Subcutaneous adipose tissue (tissue), 4 donors: ENCODE data around the gene ATXN2. TPM values are rescaled to one million over a fixed set of nuclear protein-coding genes. Genes with fewer than 3 reads are reported as not detected.

Source experiments
- CTCF ChIP-seq: fragments of 450-650 bp; IDR thresholded peaks from one replicate; pipeline ENCODE4 v1.5.1; 2016; ENCODE audit warnings: low read depth, mild to moderate bottlenecking, control low read depth, antibody characterized with exemption, moderate library complexity
- total RNA-seq, 4 donors: library from RNA; depleted of rRNA; stranded (reverse); fragments of >200 nt; gene quantifications; one replicate each; pipeline ENCODE4 v1.1.0, GENCODE V29; 2016

Gene ATXN2
- total RNA-seq, 4 donors from 2014 or later = 39.4 to 56.1 (median 45.6) TPM

GRCh38 chr12:111605911-111606766, 7.0 kb upstream of the ATXN2 start:
- TF ChIP-seq CTCF = no peak

- TF ChIP-seq CTCF = no peak
Observed at GRCh38 chr12:111602348-111602747, 3.2 kb upstream of the ATXN2 start.

DNA sequence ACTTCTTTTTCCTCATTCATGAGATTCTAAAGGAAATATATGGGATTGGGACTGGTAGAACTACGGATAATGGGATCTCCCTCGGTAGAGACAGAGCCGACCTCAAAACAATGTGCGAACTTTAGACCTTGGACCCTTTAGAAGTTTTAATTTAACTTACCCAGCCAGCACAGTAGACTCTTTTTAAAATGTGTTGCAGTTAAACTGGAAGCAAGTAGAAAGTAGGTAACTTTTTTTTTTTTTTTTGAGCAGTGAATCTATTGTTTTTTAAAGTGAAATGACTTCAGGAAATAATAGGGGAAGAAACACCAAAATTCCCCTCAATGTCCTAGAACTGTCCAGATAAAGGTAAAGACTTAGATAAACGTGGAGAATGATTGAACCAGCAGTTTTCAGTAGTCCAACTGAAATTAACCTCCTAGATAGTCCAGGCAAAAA, 1.1 kb upstream of the ATXN2 start:
- TF ChIP-seq CTCF = no peak

- TF ChIP-seq CTCF = no peak
Observed at GRCh38 chr12:111599453-111600204, 514 bp upstream of the ATXN2 start.

GRCh38 chr12:111597831-111598636, 1.1 kb downstream of the ATXN2 start:
- no peak for TF ChIP-seq CTCF

- no peak for TF ChIP-seq CTCF
Observed at GRCh38 chr12:111596985-111597830, 1.9 kb downstream of the ATXN2 start.
